Epithelial cell of esophagus (primary cell): Measurements from ENCODE around the gene AWAT2.

ENCODE experiments used
- DNase-seq: peaks from one replicate; pipeline ENCODE4 v3.0.0; 2010; ENCODE audit warnings: low read depth
- H3K4me3 ChIP-seq: 2 replicates; pipeline ENCODE4 v1.5.1; 2011; ENCODE audit warnings: mild to moderate bottlenecking, low read length, control low read depth
- TF ChIP-seq, protein P1 (sequence below): IDR thresholded peaks from 2 replicates; pipeline ENCODE4 v1.5.1; 2011; ENCODE audit warnings: low read depth, mild to moderate bottlenecking, low read length, control low read depth, inconsistent platforms; ENCODE audit not compliant: insufficient read depth; ENCODE audit errors: missing control alignments

Gene AWAT2, protein sequence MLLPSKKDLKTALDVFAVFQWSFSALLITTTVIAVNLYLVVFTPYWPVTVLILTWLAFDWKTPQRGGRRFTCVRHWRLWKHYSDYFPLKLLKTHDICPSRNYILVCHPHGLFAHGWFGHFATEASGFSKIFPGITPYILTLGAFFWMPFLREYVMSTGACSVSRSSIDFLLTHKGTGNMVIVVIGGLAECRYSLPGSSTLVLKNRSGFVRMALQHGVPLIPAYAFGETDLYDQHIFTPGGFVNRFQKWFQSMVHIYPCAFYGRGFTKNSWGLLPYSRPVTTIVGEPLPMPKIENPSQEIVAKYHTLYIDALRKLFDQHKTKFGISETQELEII

DNA sequence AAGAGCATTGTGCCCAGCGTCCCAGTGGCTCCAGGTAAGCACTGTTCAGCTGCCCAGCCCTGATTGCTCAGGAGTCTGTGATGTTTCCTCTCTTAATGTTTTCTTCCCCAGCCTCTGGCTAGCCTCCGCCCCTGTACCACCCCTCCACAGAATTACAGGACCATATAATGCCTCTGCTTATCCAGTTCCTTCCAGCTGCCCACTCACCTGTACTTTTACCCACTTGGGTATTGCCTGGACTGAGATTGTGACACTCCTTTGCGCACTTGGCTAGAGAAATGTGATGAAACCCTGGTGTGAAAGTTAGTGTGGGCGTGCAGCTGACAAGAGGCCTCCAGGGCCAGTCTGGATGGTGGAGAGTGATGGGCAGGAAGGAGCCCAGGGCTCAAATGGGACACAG is at the start of gene AWAT2:
TSS of gene AWAT2 (minus strand) at position 14 of the 400 bp plus-strand sequence. CDS start at position 8, 6 bp downstream.
- TF ChIP-seq, protein P1, sequence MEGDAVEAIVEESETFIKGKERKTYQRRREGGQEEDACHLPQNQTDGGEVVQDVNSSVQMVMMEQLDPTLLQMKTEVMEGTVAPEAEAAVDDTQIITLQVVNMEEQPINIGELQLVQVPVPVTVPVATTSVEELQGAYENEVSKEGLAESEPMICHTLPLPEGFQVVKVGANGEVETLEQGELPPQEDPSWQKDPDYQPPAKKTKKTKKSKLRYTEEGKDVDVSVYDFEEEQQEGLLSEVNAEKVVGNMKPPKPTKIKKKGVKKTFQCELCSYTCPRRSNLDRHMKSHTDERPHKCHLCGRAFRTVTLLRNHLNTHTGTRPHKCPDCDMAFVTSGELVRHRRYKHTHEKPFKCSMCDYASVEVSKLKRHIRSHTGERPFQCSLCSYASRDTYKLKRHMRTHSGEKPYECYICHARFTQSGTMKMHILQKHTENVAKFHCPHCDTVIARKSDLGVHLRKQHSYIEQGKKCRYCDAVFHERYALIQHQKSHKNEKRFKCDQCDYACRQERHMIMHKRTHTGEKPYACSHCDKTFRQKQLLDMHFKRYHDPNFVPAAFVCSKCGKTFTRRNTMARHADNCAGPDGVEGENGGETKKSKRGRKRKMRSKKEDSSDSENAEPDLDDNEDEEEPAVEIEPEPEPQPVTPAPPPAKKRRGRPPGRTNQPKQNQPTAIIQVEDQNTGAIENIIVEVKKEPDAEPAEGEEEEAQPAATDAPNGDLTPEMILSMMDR: no peak
- DNase-seq: peak; percentile 28
- no peak within 1 kb of the TSS for H3K4me3 ChIP-seq

DNA sequence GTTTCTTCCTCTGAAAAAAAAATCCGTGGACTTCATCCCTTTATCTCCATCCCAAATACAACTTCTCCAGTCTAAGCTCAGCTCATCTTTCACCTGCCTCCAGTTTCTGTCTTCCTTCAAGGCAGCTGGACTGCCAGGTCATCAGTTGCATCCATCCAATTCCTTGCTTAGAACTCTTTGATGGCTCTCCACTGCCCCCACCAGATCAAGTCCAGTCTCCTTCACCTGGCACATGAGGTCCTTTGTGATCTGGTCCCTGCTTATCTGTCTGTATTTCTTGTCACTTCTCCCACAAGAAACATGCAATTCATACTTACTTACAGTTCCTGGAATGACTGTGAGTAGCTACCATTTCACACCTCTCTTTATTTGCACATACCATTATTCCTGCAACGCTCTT is 46.3 kb upstream of the AWAT2 start:
- DNase-seq: peak; percentile 44
- TF ChIP-seq, protein P1: peak; percentile 31
- no peak overlapping the region for H3K4me3 ChIP-seq

DNA sequence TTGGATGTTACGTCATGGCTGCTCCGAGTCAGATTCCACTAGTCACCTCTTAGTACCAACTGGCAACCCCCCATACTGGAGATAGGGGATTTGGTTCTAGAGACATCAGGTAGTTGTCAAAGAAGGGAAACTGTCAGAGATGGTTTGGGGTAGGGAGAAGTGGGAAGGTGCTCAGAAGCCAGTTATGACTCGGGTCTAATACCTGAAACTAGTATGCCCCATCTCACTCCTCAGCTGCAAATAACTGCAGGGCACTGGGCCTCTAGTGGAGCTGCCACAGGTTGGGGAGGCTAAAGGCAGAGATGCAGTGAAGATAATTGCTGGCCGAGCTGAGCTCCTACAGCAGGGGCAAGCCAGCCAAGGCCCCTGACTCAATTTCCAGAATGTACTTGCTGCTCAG is 42.5 kb upstream of the AWAT2 start:
- TF ChIP-seq, protein P1: no peak
- no peak for DNase-seq
- no peak overlapping the region for H3K4me3 ChIP-seq

DNA sequence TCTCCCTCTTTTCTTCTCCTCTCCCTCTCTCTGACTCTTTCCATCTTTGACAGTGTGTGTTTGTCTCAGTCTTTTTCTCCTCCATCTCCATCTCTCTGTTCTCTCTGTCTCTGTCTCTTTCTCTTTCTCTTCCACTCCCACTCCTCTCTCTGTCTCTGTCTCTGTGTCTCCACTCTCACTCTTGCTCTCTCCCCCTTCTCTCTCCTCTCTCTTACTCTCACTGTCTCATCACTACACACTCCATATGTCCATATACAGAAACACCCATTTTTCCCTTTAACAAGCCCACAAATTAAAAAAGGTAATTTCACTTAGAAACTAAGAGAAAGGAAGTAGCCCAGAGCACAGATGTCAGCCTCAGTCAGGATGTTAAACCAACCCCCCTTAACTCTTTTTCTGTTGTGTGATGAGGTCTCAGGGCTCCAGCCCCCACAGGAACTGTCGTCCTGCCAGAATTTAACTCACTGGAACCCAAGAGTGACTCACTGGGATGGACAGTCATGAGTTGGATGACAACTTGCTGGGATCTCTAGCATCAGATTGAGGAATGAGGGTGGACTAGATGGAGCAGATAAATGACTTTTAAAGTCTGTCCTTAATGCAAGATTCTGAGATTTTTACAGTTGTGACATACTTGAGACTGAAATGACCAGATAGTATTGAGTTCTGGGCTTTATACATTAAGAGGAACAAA is 40.0 kb upstream of the AWAT2 start:
- no peak overlapping the region for H3K4me3 ChIP-seq
- TF ChIP-seq, protein P1: no peak
- peak; percentile 7 for DNase-seq

DNA sequence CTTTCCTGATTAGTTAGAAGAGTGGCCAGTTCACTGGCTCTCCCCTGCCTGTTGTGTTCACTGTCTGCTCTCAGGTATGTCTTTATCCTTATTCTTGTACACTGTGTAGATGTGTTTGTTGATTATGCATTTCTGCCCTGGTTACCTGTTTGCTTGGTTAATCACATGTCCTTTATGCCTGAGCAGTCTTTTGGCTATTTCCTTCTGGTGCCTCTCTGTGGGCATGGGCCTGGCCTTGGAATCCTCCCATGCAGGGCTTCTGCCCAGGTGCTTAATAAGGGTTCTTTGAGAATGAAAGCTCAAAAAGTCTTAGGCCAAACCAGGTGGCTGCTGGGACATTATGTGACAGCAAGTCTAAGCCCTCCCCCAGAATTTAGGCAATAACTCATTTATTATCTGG is 39.0 kb upstream of the AWAT2 start:
- H3K4me3 ChIP-seq: no peak overlapping the region
- DNase-seq: no peak
- TF ChIP-seq, protein P1: no peak

DNA sequence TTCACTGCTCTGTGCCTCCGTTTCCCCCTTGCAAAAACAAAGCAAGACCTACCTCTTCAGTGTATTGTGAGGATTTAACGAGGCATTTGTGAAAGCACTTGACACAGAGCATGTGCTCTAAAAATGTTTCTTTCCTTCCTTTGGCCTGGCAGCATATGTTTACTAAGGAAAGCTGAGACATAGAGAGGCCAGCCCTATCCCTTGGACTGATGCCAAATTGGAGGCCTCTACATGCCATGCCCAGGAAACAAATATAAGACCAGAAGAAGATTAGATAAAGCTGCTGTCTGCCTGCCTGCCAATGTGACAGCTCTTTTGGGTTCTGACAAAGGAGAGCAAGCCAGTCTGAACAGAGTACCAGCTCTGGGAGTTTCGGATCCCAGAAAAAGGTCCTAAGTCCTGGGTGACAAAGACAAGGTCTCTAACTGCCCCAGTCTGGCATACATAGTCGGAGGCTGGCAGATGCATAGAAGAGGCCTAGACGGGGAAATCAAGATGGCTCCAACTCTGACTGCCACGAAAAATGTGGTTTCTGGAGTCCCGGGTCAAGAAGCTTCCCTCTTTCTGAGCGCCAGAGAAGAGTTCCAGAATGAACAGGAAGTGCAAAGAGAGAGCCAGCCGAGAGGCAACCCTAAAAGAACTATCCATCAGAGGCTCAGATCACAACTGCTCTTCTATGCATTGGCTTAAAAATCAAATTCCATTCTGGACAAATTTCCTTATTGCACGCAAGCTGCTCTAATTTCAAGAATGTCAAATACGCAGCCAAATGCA is 38.3 kb upstream of the AWAT2 start:
- H3K4me3 ChIP-seq: no peak overlapping the region
- peak; percentile 40 for DNase-seq
- TF ChIP-seq, protein P1: no peak
